AG04449 (cell line): ENCODE results near the gene SERPINC1.

ENCODE experiments used
- CTCF ChIA-PET: fragments of 350-600 bp; formaldehyde crosslinking; extraction: SDS; loops from one replicate; lab custom pipeline; 2021; ENCODE audit warnings: antibody characterized with exemption; lab: Yijun Ruan, JAX
- POLR2A ChIA-PET: fragments of 400-600, 350-600 bp; formaldehyde crosslinking; extraction: SDS; loops from one replicate; lab custom pipeline; 2020; ENCODE audit warnings: antibody characterized with exemption, inconsistent platforms; lab: Yijun Ruan, JAX
- DNase-seq: peaks from one replicate; pipeline ENCODE4 v3.0.0-alpha.2; 2010; ENCODE audit warnings: low read depth, low spot score
- H3K4me3 ChIP-seq: 2 replicates; pipeline ENCODE4 v1.5.1; 2011; ENCODE audit warnings: low read depth, mild to moderate bottlenecking, control low read depth, low read length
- CTCF ChIP-seq: IDR thresholded peaks from one replicate; pipeline ENCODE4 v1.5.1; 2011; ENCODE audit warnings: mild to moderate bottlenecking, moderate library complexity, low read length, control low read depth, inconsistent platforms; ENCODE audit not compliant: insufficient read depth; ENCODE audit errors: missing control alignments

SERPINC1 gene

DNA sequence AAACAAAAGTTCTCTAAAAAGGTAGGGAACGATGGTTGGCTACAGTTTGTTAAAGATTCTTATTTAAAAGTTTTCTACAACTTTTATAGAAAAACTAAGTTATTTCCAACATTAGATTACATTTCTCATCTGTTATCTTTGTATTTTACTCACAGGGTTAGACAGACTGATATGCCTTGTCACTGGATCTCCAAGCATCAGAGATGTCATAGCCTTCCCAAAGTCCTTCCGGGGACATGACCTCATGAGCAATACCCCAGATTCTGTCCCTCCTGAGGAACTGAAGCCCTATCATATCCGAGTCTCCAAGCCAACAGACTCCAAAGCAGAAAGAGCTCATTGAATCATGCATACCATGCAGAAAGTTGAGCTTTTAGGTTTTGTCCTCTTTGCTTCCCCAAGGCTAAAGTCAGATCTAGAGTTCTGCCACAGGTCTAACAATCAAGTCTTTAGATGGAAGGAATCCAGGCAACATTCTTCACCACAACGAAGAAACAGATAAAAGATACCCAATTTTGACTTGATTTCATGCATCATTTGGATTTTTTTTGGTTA lies 59.7 kb downstream of the SERPINC1 start:
- no peak for TF ChIP-seq CTCF
- POLR2A ChIA-PET, result interaction anchor here (1.5 to 2.6 kb wide), 2 partner anchors 8 to 10 kb away, joined by 6 to 13 read pairs; partner anchors contain the start of genes GAS5 and ZBTB37
- no peak overlapping the region for H3K4me3 ChIP-seq
- DNase-seq, result no peak
- CTCF ChIA-PET, result interaction anchor here (1.8 kb wide), 1 partner anchor 1115 kb away, joined by 6 read pairs; no protein-coding TSS in a partner anchor

DNA sequence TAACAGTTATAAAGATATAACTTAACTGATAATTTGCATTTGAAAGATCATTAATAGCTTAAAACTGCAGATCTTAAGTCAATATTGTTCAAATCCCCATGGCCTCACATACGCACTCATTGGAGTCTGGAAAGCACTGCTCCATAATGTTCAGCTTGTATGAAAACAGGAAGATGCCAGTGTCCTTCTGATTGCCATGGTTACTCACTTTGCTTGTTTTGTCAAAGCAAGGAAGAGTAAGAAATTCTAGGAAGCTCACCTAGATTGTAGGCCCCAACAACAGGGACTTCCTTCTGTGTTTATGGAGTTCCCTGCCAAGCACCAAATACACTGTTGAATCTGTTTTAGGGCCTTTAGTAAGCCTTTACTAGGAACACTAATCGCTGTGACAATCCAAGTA lies 60.2 kb downstream of the SERPINC1 start:
- H3K4me3 ChIP-seq, result no peak overlapping the region
- CTCF ChIA-PET, result interaction anchor here (0.6 to 1.8 kb wide), 4 partner anchors 8 to 1114 kb away, joined by 3 to 6 read pairs (median 4); no protein-coding TSS in a partner anchor
- TF ChIP-seq CTCF, result no peak
- POLR2A ChIA-PET, result interaction anchor here (1.5 to 2.6 kb wide), 2 partner anchors 9 to 11 kb away, joined by 6 to 13 read pairs; partner anchors contain the start of genes GAS5 and ZBTB37
- no peak for DNase-seq

DNA sequence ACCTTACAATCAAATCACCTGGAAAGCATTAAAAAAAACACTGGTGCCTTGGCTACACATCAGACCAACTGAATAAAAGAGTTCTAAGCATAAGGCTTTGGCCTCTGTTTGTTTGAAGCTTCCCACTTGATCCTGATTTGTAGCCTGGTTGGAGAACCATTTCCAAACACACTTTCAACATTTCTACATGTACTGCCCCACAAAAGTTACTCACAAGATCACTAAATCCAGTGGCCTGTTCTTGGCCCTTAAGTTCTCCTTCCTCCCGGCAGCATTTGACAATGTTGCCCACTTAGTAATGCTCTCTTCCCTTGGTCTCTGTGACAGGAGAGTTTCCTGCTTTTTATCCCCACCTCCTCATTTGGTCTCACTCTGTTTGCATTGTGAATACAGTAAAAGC lies 61.1 kb downstream of the SERPINC1 start:
- DNase-seq, result no peak
- ChIA-PET CTCF (interaction anchor here (1.0 to 1.8 kb wide), 3 partner anchors 9 to 1113 kb away, joined by 3 to 6 read pairs (median 5); no protein-coding TSS in a partner anchor), POLR2A (interaction anchor here (1.5 to 2.6 kb wide), 2 partner anchors 10 to 12 kb away, joined by 6 to 13 read pairs; partner anchors contain the start of genes GAS5 and ZBTB37)
- no peak for TF ChIP-seq CTCF
- no peak overlapping the region for H3K4me3 ChIP-seq
